Chondrocyte (in vitro differentiated cells): ENCODE results near the gene IGFN1. TPM values are rescaled to one million over a fixed set of nuclear protein-coding genes. Genes with fewer than 3 reads are reported as not detected.
A peak's percentile ranks its signal among the peaks of the same experiment; 100 is the strongest.

Experiments used
- DNase-seq: peaks from one replicate; pipeline ENCODE4 v3.0.0; 2021; ENCODE audit warnings: mixed read lengths, low spot score
- H3K27ac Mint-ChIP-seq: one replicate; pipeline ENCODE4 v1.8.0; 2021; ENCODE audit warnings: mild to moderate bottlenecking, moderate library complexity, mixed read lengths; ENCODE audit not compliant: unreplicated experiment
- H3K27me3 Mint-ChIP-seq: 2 replicates; pipeline ENCODE4 v1.8.0; 2021; ENCODE audit warnings: low read depth, mixed read lengths
- H3K36me3 Mint-ChIP-seq: 2 replicates; pipeline ENCODE4 v1.8.0; 2021; ENCODE audit warnings: low read depth, mixed read lengths
- H3K4me1 Mint-ChIP-seq: 2 replicates; pipeline ENCODE4 v1.8.0; 2021; ENCODE audit warnings: low read depth, mild to moderate bottlenecking, mixed read lengths
- H3K4me3 Mint-ChIP-seq: one replicate; pipeline ENCODE4 v1.8.0; 2021; ENCODE audit warnings: mild to moderate bottlenecking, moderate library complexity, mixed read lengths; ENCODE audit not compliant: unreplicated experiment
- H3K9me3 Mint-ChIP-seq: 2 replicates; pipeline ENCODE4 v1.8.0; 2021; ENCODE audit warnings: low read depth, mixed read lengths
- CTCF ChIP-seq: fragments of 200-600 bp; sonication (generic); IDR thresholded peaks from 2 replicates; pipeline ENCODE4 v1.5.0; 2021; ENCODE audit warnings: antibody characterized with exemption, mild to moderate bottlenecking, moderate library complexity
- total RNA-seq: library from RNA; stranded (reverse); gene quantifications from 3 replicates; pipeline ENCODE4 v1.2.1, GENCODE V29; 2021

Gene IGFN1
- total RNA-seq, 1 donor from 2014 or later, result 1.9 TPM

GRCh38 chr1:201260236-201260590 lies 69.6 kb downstream of the IGFN1 start:
- Mint-ChIP-seq H3K4me1 (peaks cover 15% of the 10 kb centered on the region), H3K4me3 (no peak overlapping the region), H3K9me3 (no peaks in the 10 kb centered on the region), H3K27ac (no peak overlapping the region), H3K27me3 (no peaks in the 10 kb centered on the region), H3K36me3 (no peaks in the 10 kb centered on the region)
- no peak for TF ChIP-seq CTCF
- DNase-seq, result no peak

- no peak for TF ChIP-seq CTCF
- H3K9me3 Mint-ChIP-seq, result no peaks in the 10 kb centered on the region
- peaks cover 21% of the 10 kb centered on the region for H3K4me1 Mint-ChIP-seq
- DNase-seq, result no peak
- H3K36me3 Mint-ChIP-seq, result no peaks in the 10 kb centered on the region
- H3K4me3 Mint-ChIP-seq, result no peak overlapping the region
- no peak overlapping the region for H3K27ac Mint-ChIP-seq
- no peaks in the 10 kb centered on the region for H3K27me3 Mint-ChIP-seq
Observed at GRCh38 chr1:201260648-201261311, 70.2 kb downstream of the IGFN1 start.

DNA sequence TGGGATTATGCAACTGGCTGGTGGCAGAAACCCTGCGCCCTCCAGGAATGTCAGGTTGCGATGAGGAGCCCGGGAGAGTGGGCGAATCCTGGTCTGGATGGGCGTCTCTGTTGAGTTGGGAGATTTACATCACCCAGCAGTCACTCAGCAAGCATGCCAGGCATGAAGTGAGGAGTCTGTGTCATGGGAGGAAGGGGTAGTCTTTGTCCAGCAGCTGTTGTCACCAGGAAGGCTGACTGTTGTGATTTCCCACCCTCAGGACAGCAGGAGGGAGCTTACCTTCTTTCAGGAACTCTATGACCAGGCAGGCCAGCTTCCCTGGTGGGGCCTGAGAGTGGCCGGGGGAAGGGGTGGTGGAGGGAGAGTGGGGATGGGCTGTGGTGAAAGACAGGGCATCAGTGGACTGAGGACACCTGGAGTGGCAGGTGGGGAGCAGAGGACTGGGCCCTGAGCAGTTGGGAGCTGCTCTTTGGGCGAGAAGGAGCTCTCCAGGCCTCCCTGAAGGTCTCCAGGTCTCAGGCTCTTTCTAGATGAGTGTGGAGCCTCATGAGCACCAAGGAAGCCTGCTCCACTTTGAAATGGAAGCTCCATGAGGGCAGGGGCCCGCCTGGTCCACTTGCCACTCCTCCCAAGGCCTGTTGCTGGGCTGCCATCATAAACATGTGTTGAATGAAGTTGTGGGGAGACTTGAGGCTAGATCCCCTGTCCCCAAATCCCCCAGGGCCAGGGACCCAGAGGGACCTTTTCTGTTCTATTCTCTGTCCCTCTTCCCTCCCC lies 71.3 kb downstream of the IGFN1 start:
- Mint-ChIP-seq H3K36me3 (no peaks in the 10 kb centered on the region), H3K9me3 (no peaks in the 10 kb centered on the region), H3K27ac (no peak overlapping the region), H3K4me3 (no peak overlapping the region), H3K27me3 (no peaks in the 10 kb centered on the region), H3K4me1 (peaks cover 31% of the 10 kb centered on the region)
- no peak for TF ChIP-seq CTCF
- peak; percentile 27 for DNase-seq

DNA sequence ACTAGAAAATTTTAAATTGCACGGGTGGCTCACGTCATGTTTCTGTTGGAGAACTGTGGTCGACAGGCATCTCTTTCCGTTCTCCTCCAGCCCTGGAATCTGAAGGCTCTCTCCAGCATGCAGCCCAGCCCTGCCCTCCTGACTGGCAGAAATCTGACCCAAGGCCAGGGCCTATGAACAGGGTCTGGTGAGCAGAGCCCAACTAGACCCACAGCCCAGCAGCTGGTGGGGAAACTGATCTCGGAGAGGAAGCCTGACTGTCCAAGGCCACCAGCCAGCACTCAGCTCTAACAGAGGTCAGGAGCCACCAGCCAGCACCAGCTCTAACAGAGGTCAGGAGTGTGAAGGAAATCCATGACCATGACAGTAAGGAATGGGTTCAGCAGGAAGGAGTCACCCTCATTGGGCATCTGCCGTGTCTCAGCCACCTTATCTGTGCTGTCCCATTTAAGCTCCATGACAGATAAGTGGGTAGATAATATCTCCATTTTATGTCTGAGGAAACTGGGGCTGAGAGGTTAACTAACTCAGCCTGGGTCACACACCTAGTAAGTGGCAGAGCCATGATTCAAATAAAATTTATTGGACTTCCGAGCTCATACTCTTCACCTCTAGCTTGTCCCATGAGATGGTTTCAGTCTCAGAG lies 72.5 kb downstream of the IGFN1 start:
- H3K27ac Mint-ChIP-seq, result no peak overlapping the region
- no peak for DNase-seq
- H3K36me3 Mint-ChIP-seq, result no peaks in the 10 kb centered on the region
- H3K4me1 Mint-ChIP-seq, result peaks cover 43% of the 10 kb centered on the region
- H3K4me3 Mint-ChIP-seq, result no peak overlapping the region
- H3K9me3 Mint-ChIP-seq, result no peaks in the 10 kb centered on the region
- H3K27me3 Mint-ChIP-seq, result no peaks in the 10 kb centered on the region
- no peak for TF ChIP-seq CTCF

DNA sequence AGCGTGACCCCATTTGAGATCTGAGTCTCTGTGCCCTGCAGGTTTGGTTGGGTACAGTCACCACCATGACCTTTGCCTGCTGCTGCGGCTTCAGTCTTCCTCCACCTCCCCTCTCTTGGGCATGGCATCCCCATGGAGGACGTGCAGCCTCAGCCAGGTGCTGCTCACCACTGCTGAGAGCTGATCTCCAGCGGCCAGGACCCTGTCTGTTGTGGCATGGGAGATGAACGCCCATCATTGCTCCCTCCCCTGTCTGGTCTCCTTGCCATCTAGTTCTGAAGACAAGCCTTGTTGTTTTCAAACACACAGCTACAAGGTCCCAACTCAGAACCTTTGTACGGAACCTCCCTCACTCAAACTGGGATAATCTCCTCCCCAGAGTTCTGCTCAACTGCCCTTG lies 73.4 kb downstream of the IGFN1 start:
- no peak overlapping the region for H3K27ac Mint-ChIP-seq
- DNase-seq, result no peak
- no peaks in the 10 kb centered on the region for H3K9me3 Mint-ChIP-seq
- no peak overlapping the region for H3K4me3 Mint-ChIP-seq
- peaks cover 52% of the 10 kb centered on the region for H3K4me1 Mint-ChIP-seq
- H3K27me3 Mint-ChIP-seq, result no peaks in the 10 kb centered on the region
- TF ChIP-seq CTCF, result no peak
- H3K36me3 Mint-ChIP-seq, result no peaks in the 10 kb centered on the region
